Measurements from ENCODE around the gene TCF12.

DNA sequence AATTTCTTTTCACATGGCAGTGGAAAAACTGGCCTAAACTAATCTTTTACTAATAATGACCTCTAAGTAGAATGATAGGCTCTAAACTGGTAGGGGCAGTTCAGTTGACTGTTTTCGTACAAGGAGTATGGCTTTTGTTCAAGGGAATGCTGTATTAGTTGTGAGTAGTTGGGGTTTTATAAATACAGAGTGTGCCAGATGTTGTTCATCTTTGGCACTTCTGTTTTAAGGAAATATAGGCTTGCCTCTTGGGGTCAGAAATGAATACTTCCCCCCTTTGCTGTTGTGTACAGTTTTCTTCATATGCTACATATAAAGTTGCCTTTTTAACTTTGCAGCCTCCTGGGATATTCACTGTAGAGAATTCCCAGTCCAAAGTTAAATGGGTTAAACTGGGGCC is 276.9 kb downstream of the TCF12 start:
- TF ChIP-seq POLR2A (IDR thresholded peaks at IDR 0.05; ENCODE audit: control extremely low read depth in 1 of 2, low read depth in 2 of 2, low read length in 2 of 2) = no peak
- TF ChIP-seq, protein P1, sequence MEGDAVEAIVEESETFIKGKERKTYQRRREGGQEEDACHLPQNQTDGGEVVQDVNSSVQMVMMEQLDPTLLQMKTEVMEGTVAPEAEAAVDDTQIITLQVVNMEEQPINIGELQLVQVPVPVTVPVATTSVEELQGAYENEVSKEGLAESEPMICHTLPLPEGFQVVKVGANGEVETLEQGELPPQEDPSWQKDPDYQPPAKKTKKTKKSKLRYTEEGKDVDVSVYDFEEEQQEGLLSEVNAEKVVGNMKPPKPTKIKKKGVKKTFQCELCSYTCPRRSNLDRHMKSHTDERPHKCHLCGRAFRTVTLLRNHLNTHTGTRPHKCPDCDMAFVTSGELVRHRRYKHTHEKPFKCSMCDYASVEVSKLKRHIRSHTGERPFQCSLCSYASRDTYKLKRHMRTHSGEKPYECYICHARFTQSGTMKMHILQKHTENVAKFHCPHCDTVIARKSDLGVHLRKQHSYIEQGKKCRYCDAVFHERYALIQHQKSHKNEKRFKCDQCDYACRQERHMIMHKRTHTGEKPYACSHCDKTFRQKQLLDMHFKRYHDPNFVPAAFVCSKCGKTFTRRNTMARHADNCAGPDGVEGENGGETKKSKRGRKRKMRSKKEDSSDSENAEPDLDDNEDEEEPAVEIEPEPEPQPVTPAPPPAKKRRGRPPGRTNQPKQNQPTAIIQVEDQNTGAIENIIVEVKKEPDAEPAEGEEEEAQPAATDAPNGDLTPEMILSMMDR (IDR thresholded peaks at IDR 0.05; ENCODE audit: control extremely low read depth in 1 of 3, insufficient read depth in 1 of 3, low read depth in 1 of 3, low read length in 3 of 3) = no peak
